HuH-7.5 (cell line): ENCODE results near the gene EXT2.

Experiments
- DNase-seq: peaks from one replicate; pipeline ENCODE4 v3.0.0; 2011; ENCODE audit warnings: low spot score

EXT2 gene

GRCh38 chr11:44203270-44204043 is 108.0 kb downstream of the EXT2 start:
- no peak for DNase-seq

- no peak for DNase-seq
Measured at GRCh38 chr11:44205352-44205751, 109.9 kb downstream of the EXT2 start.

GRCh38 chr11:44205836-44206235 is 110.4 kb downstream of the EXT2 start:
- DNase-seq: no peak

GRCh38 chr11:44207292-44207691 is 111.8 kb downstream of the EXT2 start:
- no peak for DNase-seq

GRCh38 chr11:44208976-44209603 is 113.6 kb downstream of the EXT2 start:
- DNase-seq: no peak

GRCh38 chr11:44212128-44212527 is 116.7 kb downstream of the EXT2 start:
- no peak for DNase-seq

GRCh38 chr11:44213148-44213547 is 117.7 kb downstream of the EXT2 start:
- DNase-seq: no peak

- DNase-seq: no peak
Measured at GRCh38 chr11:44217432-44217831, 122.0 kb downstream of the EXT2 start.

- no peak for DNase-seq
Measured at GRCh38 chr11:44219830-44220796, 124.6 kb downstream of the EXT2 start.

GRCh38 chr11:44221456-44221855 is 126.0 kb downstream of the EXT2 start:
- no peak for DNase-seq

- DNase-seq: no peak
Measured at GRCh38 chr11:44221992-44222391, 126.5 kb downstream of the EXT2 start.

- DNase-seq: no peak
Measured at GRCh38 chr11:44223238-44223637, 127.8 kb downstream of the EXT2 start.

GRCh38 chr11:44224867-44225501 is 129.5 kb downstream of the EXT2 start:
- DNase-seq: no peak

GRCh38 chr11:44226490-44226889 is 131.0 kb downstream of the EXT2 start:
- no peak for DNase-seq

- DNase-seq: no peak
Measured at GRCh38 chr11:44226945-44227344, 131.5 kb downstream of the EXT2 start.

GRCh38 chr11:44228379-44228778 is 132.9 kb downstream of the EXT2 start:
- no peak for DNase-seq

- DNase-seq: no peak
Measured at GRCh38 chr11:44229098-44229497, 133.6 kb downstream of the EXT2 start.

GRCh38 chr11:44229624-44230023 is 134.1 kb downstream of the EXT2 start:
- DNase-seq: no peak

GRCh38 chr11:44235765-44236201 is 140.3 kb downstream of the EXT2 start:
- DNase-seq: no peak

- DNase-seq: no peak
Measured at GRCh38 chr11:44236296-44236695, 140.8 kb downstream of the EXT2 start.

GRCh38 chr11:44237156-44237555 is 141.7 kb downstream of the EXT2 start:
- no peak for DNase-seq

GRCh38 chr11:44241851-44242250 is 146.4 kb downstream of the EXT2 start:
- DNase-seq: no peak
